Measurements from ENCODE around the gene LRRC41.
"Not testable (repeated sequence)": the region's sequence is repeated elsewhere in the genome, so short reads cannot be mapped to it uniquely, and the experiment has no call there.

LRRC41 gene

GRCh38 chr1:46325285-46326076, 22.1 kb upstream of the LRRC41 start:
- not testable (repeated sequence) for DNase-seq

DNA sequence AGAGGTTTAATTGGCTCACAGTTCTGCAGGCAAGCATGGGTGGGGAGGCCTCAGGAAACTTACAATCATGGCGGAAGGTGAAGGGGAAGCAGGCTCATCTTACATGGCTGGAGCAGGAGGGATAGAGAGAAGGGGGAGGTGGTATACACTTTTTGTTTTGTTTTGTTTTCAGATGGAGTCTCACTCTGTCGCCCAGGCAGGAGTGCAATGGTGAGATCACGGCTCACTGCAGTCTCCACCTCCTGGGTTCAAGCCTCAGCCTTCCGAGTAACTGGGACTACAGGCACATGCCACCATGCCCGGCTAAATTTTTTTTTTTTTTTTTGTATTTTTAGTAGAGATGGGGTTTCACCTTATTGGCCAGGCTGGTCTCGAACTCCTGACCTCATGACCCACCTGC, 18.8 kb upstream of the LRRC41 start:
- not testable (repeated sequence) for DNase-seq

DNA sequence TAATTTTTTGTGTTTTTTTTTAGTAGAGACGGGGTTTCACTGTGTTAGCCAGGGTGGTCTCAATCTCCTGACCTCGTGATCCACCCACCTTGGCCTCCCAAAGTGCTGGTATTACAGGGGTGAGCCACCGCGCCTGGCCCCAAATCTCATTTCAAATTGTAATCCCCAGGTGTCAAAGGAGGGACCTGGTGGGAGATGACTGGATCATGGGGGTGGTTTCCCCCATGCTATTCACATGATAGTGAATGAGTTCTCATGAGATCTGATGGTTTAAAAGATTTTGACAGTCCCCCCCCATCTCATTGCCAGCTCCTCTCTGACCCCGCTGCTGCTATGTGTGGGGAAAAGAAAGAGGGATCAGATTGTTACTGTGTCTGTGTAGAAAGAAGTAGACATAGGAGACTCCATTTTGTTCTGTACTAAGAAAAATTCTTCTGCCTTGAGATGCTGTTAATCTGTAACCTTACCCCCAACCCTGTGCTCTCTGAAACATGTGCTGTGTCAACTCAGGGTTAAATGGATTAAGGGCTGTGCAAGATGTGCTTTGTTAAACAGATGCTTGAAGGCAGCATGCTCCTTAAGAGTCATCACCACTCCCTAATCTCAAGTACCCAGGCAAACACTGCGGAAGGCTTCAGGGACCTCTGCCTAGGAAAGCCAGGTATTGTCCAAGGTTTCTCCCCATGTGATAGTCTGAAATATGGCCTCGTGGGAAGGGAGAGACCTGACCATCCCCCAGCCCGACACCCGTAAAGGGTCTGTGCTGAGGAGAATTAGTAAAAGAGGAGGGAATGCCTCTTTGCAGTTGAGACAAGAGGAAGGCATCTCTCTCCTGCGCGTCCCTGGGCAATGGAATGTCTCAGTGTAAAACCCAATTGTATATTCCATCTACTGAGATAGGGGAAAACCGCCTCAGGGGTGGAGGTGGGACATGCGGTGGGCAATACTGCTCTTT, 16.8 kb upstream of the LRRC41 start:
- not testable (repeated sequence) for DNase-seq

DNA sequence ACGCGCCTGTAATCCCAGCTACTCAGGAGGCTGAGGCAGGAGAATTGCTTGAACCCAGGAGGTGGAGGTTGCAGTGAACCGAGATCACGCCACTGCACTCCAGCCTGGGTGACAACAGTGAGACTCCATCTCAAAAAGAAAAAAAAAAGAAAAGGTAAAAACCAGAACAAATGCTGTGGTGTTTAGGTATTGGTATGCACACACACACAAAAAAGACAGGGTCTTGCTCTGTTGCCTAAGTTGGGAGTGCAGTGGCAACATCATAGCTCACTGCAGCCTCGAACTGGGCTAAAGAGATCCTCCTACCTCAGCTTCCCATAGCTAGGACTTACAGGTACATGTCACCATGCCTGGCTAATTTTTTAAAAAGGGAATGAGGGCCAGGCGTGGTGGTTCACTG, 15.9 kb upstream of the LRRC41 start:
- not testable (repeated sequence) for DNase-seq

- no peak for DNase-seq
These were observed 13.9 kb upstream of the LRRC41 start for GRCh38 chr1:46317323-46317722.

DNA sequence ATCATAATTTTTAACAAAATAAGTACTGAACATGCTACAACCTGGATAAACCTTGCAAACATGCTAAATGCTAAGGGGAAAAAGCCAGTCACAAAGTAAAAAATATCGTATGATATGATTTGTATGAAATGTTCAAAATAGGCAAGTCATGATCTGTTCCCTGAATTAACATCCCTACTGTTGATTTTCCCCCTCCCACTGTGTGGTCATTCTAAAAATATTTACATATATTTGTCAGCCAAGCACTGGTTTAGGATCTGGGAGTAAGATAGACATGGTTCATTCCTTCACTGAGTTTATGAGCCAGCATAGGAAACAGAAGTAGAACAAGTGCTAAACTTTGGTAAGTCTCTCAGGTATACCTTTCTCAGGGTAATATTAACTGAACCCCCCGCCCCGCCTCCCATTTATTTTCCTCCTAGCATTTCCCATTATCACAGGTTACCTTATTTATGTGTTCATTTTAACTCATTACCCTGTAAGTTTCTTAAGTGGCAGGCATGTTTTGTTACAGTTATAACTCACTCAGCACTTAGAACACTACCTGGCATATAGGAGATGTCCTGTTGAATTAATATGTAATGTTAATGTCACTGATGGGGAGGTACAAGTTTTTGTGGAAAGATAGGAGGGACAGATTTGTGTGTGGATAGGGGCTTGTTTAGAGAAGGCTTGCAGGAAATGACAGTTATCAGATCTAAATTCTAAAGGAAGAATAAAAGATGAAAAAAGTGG, 12.4 kb upstream of the LRRC41 start:
- no peak for DNase-seq

DNA sequence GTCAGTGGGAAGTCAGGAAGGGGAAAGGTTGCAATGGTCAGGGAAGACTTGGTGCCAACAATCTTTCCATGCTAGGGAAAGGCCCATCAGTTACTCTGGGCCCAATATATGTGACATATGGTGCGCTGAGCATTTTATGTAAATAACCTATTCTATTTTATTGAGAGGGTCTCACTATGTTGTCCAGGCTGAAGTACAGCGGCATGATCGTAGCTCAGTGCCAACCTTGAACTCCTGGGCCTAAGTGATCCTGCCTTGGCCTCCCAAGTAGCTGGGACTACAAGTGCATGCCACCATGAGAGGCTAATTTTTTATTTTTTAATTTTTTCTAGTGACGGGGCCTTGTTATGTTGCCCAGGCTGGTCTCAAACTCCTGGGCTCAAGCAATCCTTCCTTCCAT, 6.9 kb upstream of the LRRC41 start:
- no peak for DNase-seq

DNA sequence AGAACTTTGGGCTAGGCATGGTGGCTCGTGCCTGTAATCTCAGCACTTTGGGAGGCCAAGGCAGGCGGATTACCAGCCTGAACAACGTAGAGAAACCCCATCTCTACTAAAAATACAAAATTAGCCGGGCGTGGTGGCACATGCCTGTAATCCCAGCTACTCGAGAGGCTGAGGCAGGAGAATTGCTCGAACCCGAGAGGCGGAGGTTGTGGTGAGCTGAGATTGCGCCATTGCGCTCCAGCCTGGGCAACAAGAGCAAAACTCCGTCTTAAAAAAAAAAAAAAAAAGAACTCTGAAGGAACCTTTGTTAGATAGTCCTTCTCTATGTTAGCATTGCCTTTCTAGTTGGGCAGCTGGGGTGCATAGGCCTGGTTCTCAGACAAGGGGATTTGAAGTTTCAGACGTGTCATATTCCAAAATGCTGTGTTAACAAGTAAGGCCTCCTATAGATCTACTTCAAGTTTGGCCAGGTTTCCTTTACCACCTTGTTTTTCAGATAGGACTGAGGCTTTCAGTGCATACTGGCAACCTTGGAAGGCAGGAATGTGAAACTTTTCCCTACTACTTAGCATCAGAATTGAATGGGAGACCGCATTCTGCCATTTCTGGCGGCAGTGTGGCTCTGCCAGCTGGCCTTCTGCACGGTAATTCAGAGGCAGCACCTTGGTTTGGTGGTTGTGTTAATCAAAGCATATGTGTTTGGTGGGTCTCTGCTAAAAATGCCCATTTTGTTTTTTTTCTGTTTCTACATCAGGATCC, 6.2 kb upstream of the LRRC41 start:
- no peak for DNase-seq

DNA sequence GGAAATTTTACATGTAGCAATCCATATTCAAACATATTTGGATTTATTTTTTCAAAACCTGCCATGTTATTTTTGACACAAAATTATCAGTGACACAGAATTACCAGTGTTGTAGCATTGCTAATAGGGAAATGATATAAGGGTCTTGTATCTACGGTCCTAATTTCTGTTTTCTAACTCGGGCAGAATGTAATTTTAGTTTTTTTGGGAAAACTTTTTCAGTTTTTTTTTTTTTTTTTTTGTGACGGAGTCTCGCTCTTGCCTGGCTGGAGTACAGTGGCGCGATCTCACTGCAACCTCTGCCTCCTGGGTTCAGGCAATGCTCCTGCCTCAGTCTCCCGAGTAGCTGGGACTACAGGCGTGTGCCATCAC, 2.7 kb upstream of the LRRC41 start:
- DNase-seq: no peak

DNA sequence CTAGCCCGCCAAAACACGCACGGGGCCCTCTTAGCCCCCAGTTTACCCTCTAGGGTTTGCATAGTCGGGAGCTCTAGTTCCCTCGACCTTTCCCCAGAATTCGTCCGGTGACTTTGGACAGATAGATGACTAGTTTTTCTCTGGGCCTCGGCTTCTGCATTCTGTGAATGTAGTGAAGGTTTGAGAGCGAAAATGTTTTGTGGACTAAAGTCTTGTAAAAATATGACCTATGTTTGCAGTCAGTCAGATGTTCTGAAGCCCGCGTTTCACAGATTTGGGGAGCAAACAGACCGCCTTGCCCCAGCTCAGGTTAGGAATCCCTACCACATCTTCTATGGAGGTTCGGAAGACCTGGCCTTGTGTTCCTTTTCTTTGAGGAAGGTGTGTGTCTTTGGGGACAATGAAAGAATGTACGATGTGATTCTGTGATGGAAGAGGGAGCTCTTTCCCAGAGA, 483 bp upstream of the LRRC41 start:
- no peak for DNase-seq

GRCh38 chr1:46302641-46303037, 777 bp downstream of the LRRC41 start:
- no peak for DNase-seq

GRCh38 chr1:46301808-46302640, 1.4 kb downstream of the LRRC41 start:
- peak; percentile 9 to 41 for DNase-seq

- peak in 1 of 2 experiments; percentile 20 for DNase-seq
These were observed 2.0 kb downstream of the LRRC41 start for GRCh38 chr1:46301406-46301807.

GRCh38 chr1:46300673-46301405, 2.6 kb downstream of the LRRC41 start:
- peak in 1 of 2 experiments; percentile 13 for DNase-seq

DNA sequence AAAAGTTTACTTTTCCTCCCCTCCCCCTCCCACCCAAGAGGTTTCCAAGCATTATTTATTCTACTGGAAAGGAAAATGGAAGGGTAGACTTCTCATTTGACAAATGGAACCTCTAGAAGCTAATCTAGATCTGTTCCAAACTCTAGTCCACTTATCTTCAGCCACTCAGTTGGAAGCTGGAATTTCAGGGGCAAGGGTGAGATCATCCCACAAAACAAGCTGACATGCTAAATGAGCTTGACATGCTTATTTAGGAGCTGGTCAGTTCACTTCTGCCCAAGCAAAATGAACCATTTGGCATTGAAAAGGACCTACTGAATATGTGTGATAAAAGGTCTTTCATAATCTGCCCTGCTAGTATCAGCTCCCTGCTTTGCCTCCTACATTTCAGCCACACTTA, 5.0 kb downstream of the LRRC41 start:
- no peak for DNase-seq

DNA sequence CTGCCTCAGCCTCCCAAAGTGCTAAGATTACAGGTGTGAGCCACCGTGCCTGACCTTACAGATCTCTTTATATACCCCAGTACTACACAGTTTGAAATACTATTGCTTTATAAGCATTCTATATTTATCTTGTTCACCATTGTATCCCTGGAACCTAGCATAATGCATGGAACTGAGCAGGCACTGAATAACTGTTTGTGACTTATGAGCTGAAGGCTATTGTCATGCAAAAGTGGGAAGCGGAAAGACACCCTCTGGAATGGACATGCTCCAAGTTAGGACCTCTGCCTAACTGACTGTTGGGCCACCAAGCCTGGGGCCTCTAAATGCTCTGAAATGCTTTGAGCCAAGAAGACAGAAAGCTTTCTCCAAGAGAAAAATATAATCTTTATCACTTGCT, 8.1 kb downstream of the LRRC41 start:
- DNase-seq: no peak

DNA sequence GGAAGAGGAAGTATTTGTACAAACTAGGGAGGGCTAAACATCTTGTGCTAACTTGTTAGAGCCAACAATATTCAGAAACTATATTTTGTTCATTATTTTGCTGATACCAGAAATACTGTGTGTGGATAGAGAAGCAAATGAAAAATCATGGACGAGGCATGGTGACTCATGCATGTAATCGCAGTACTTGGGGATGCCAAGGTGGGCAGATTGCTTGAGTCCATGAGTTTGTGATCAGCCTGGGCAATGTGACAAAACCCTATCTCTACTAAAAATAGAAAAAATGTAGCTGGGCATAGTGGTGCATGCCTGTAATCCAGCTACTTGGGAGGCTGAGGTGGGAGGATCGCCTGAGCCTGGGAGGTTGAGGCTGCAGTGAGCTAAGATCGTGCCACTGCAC, 13.4 kb downstream of the LRRC41 start:
- no peak for DNase-seq

DNA sequence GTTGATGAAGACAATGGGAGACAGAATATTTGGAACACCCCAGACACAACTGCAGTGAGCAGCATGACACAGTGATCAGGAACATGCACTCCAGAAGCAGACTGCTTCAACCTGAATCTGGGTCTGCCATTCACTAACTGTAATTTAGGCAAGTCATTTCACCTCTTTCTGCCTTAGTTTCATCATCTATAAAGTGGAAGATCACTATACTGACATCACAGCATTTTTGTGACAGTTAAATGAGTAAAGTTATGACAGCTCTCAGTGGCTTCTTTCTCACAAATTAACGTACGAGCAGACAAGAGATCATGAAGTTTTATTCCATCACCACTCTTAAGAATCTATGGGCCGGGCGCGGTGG, 14.3 kb downstream of the LRRC41 start:
- no peak for DNase-seq

DNA sequence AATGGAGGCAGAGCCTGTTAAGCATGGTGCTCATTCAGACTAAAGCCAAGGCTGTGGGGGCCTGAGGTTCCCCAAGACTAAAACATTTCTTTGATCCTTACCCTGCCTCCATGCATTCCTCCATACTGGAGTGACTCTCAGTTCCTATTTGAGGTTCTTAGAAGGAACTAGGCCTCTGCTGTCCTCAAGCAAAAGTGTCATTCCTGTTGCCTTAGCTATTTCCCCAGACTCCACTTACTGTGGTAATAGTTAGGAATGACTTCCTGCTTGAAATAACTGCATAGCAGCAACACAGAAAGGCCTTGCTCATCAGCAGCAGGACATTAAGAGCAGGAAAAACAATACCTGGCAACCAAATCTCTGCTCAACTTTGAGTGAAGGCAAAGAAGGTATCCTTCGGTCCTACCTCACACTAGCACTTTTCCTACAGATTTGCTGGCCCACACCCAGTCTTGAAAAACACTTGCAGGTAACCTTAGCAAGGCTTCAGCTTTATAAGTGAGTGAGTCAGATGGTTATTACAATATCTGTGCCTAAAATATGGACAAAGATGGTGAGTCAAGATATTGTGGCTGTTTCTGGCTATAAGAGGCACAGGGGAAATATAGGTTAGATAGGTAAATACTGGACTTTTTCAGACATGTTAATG, 14.8 kb downstream of the LRRC41 start:
- DNase-seq: no peak
